Colonic mucosa (tissue), 4 donors: ENCODE measurements around the gene PDCD10. TPM values are rescaled to one million over a fixed set of nuclear protein-coding genes. Genes with fewer than 3 reads are reported as not detected.
A peak's percentile ranks its signal among the peaks of the same experiment; 100 is the strongest.

ENCODE experiments used
- DNase-seq: peaks from one replicate; pipeline ENCODE4 v3.0.0-alpha.2; 2020
- H3K27ac ChIP-seq: fragments of 200-600 bp; one replicate; pipeline ENCODE4 v1.8.0; 2021
- H3K27me3 ChIP-seq: fragments of 200-600 bp; one replicate; pipeline ENCODE4 v1.8.0; 2021
- H3K36me3 ChIP-seq: fragments of 200-600 bp; one replicate; pipeline ENCODE4 v1.8.0; 2021
- H3K4me1 ChIP-seq: fragments of 200-600 bp; one replicate; pipeline ENCODE4 v1.8.0; 2021; ENCODE audit warnings: mild to moderate bottlenecking
- H3K4me3 ChIP-seq: fragments of 200-600 bp; one replicate; pipeline ENCODE4 v1.8.0; 2021
- H3K9ac ChIP-seq, 2 donors: one replicate each; pipeline ENCODE4 v1.7.0; 2013; ENCODE audit warnings: control low read depth in 2 of 2, low read depth in 2 of 2, low read length in 2 of 2
- H3K9me3 ChIP-seq: fragments of 200-600 bp; one replicate; pipeline ENCODE4 v1.8.0; 2021
- intact Hi-C: fragments of 100-400 bp; cut with DNase I; formaldehyde crosslinking; loops from one replicate; pipeline ENCODE4 v1.14.1; 2022
- total RNA-seq, 2 donors: library from RNA; stranded (reverse); fragmentation: NEBNext Ultra II Directional in 1 of 2; extraction: Animal tissue kit (Norgen Biotek cat#: 25700) in 1 of 2; gene quantifications; one replicate each; pipeline ENCODE4 v1.2.1, GENCODE V29; 2021
- TF ChIP-seq, protein P1 (sequence below): fragments of 200-600 bp; IDR thresholded peaks from one replicate; pipeline ENCODE4 v1.8.0; 2022; ENCODE audit warnings: antibody characterized with exemption, mild to moderate bottlenecking
- donor health status: healthy.
- donor health status: DM: no; HTN: no; CAD: no.
- donor health status: DM: no; HTN: no; CAD: no.

Gene PDCD10
- total RNA-seq, 2 donors from 2014 or later = 67.3 to 87.0 TPM

DNA sequence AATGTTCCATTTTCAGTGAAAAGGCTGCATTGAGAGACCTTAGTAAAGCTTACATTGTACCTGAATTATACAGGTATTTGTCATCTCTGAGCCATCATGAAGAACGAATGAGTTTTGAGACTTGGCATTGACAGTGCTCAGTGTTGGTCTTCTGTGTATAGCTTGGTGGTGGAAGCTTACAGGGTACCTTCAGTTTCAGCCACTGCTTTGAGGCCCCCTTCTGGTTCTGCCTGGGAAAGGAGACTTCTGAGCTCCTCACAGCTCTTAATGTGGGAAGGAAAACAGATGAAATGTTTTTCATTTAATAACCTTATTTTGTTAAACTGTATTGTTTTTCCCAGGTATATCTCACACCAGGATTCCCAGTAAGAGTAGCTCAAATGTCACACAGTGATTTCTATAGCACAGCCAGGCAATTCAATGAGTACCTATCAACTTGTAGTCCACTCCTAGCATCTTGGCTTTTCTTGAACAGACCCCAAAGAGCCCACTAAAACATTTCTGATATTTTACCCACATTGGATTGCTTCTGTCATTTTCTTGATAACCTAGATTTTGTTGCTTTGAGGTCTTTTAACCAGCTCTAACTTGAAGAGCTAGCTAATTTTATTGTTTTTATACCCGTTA, 6.4 kb upstream of the PDCD10 start:
- H3K9ac ChIP-seq = no peak overlapping the region
- H3K27me3 ChIP-seq = no peaks in the 10 kb centered on the region
- DNase-seq = no peak
- H3K27ac ChIP-seq = no peak overlapping the region
- peaks cover 4% of the 10 kb centered on the region for H3K4me1 ChIP-seq
- no peaks in the 10 kb centered on the region for H3K9me3 ChIP-seq
- H3K4me3 ChIP-seq = no peak overlapping the region
- TF ChIP-seq, protein P1, sequence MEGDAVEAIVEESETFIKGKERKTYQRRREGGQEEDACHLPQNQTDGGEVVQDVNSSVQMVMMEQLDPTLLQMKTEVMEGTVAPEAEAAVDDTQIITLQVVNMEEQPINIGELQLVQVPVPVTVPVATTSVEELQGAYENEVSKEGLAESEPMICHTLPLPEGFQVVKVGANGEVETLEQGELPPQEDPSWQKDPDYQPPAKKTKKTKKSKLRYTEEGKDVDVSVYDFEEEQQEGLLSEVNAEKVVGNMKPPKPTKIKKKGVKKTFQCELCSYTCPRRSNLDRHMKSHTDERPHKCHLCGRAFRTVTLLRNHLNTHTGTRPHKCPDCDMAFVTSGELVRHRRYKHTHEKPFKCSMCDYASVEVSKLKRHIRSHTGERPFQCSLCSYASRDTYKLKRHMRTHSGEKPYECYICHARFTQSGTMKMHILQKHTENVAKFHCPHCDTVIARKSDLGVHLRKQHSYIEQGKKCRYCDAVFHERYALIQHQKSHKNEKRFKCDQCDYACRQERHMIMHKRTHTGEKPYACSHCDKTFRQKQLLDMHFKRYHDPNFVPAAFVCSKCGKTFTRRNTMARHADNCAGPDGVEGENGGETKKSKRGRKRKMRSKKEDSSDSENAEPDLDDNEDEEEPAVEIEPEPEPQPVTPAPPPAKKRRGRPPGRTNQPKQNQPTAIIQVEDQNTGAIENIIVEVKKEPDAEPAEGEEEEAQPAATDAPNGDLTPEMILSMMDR = peak; percentile 16
- intact Hi-C loops = no loop called here
- no peaks in the 10 kb centered on the region for H3K36me3 ChIP-seq

DNA sequence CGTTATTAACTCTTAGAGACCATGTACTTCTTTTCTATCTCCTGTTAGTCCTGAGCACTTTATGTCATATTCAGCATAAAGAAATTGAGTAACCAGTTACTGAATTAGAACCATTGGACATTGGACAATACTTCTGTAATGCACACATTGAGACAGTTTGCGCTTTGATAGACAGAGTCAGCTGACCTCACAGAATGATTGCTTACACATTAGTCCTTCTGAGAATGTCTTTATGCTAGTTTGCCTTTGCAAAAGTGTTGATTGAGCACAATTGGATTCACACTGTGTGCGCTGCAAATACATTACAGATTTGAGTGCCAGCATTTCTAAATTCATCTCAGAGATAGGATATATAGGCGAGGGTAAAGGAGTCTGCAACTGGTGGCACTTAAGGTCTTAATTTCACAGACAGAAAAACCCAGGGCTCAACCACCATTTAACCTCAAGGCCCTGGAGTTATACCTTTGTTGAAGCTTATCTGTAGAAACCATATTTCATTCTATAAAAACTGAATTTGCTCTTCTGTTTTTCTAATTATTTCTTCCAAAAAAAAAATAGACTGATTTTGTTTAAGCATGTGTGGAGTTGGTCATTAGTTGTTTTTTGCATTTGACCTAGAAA, 4.6 kb upstream of the PDCD10 start:
- no peak for DNase-seq
- peaks cover 4% of the 10 kb centered on the region for H3K4me1 ChIP-seq
- H3K36me3 ChIP-seq = no peaks in the 10 kb centered on the region
- no peaks in the 10 kb centered on the region for H3K9me3 ChIP-seq
- H3K27ac ChIP-seq = no peak overlapping the region
- H3K27me3 ChIP-seq = no peaks in the 10 kb centered on the region
- no peak overlapping the region for H3K4me3 ChIP-seq
- intact Hi-C loops = loop anchor here (10.0 kb wide), 1 partner anchor 306 kb away; no protein-coding TSS in a partner anchor
- no peak overlapping the region for H3K9ac ChIP-seq
- TF ChIP-seq, protein P1 = no peak

DNA sequence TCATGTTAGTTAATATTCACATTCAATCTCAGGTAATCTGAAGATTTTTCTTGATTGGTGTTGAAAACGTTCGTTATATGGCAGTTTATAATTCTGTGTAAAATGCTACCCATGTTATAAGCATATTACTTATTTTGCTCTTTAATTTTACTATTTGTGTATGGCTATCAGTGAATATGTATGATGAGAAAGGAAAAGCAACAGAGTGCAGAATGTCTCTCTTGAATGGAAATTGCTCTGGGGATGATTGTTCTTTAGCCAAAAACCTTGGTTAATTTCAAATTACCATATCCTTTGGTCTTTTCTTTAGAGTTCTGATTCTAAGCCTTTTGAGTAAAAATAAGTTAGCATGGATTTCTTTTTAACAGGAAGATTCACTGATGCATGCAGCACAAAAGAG, 3.3 kb upstream of the PDCD10 start:
- Histone ChIP-seq H3K4me1 (peaks cover 4% of the 10 kb centered on the region), H3K9me3 (no peaks in the 10 kb centered on the region), H3K27me3 (no peaks in the 10 kb centered on the region), H3K9ac (no peak overlapping the region), H3K4me3 (no peak overlapping the region), H3K36me3 (no peaks in the 10 kb centered on the region), H3K27ac (no peak overlapping the region)
- intact Hi-C loops = loop anchor here (10.0 kb wide), 1 partner anchor 307 kb away; no protein-coding TSS in a partner anchor
- DNase-seq = no peak
- TF ChIP-seq, protein P1 = no peak

DNA sequence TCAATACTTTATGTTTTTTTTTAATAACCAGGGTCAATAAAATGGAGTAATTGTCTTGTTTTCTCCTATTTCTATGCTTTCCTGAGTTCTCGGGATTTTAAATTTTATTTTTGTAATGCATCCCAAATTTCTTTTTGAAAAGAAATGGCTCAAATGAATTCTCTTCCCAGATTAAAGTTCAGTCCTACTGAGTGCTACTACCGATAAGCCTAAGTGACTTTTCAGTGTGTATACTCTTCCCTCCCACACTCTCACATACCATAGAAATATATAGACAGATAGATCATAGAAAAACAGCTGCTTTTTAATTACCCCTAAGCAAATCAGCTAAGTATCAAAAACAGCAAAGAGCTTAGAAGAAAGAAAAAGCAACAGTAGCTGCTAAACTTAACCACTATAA, 2.3 kb upstream of the PDCD10 start:
- TF ChIP-seq, protein P1 = no peak
- Histone ChIP-seq H3K4me1 (peaks cover 4% of the 10 kb centered on the region), H3K4me3 (no peak overlapping the region), H3K27me3 (no peaks in the 10 kb centered on the region), H3K36me3 (no peaks in the 10 kb centered on the region), H3K9ac (no peak overlapping the region), H3K27ac (no peak overlapping the region), H3K9me3 (no peaks in the 10 kb centered on the region)
- DNase-seq = no peak
- intact Hi-C loops = loop anchor here (10.0 kb wide), 1 partner anchor 308 kb away; no protein-coding TSS in a partner anchor

DNA sequence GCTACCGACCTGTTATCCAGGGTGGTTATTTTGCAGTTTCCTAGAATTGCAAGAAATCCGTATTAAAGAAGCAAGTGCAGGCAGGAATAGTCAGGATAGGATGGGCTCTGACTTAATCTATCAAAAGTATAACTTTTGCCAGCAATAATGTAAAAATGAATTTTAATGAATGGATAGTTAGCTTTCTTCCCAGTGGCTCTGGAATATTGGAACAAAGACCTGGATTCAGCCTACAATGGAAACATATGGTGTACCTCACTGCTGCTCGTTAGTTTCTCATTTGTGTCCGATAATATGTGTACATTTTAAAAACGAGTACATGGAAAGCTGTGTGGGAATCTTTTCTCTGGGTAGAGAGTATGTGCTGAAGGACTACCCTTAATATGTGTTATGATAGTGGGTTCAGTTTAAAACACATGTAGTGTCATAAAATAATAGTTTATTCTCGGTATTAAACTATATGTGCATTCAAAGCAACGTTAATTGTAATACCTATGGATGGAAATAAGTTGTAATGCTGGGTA, 1.6 kb upstream of the PDCD10 start:
- intact Hi-C loops = loop anchor here (10.0 kb wide), 1 partner anchor 308 kb away; no protein-coding TSS in a partner anchor
- DNase-seq = no peak
- Histone ChIP-seq H3K36me3 (no peaks in the 10 kb centered on the region), H3K27me3 (no peaks in the 10 kb centered on the region), H3K4me1 (peaks cover 4% of the 10 kb centered on the region), H3K9ac (peak overlapping the region in 1 of 2 donors; percentile 88), H3K4me3 (peak overlapping the region; percentile 86), H3K9me3 (no peaks in the 10 kb centered on the region), H3K27ac (peak overlapping the region; percentile 95)
- TF ChIP-seq, protein P1 = no peak
